ENCODE measurements around the gene GSTM1.

GRCh38 chr1:109704173-109704572, 16.6 kb downstream of the GSTM1 start:
- TF ChIP-seq POLR2AphosphoS5 (IDR thresholded peaks at IDR 0.05), result no peak
- TF ChIP-seq, protein P1, sequence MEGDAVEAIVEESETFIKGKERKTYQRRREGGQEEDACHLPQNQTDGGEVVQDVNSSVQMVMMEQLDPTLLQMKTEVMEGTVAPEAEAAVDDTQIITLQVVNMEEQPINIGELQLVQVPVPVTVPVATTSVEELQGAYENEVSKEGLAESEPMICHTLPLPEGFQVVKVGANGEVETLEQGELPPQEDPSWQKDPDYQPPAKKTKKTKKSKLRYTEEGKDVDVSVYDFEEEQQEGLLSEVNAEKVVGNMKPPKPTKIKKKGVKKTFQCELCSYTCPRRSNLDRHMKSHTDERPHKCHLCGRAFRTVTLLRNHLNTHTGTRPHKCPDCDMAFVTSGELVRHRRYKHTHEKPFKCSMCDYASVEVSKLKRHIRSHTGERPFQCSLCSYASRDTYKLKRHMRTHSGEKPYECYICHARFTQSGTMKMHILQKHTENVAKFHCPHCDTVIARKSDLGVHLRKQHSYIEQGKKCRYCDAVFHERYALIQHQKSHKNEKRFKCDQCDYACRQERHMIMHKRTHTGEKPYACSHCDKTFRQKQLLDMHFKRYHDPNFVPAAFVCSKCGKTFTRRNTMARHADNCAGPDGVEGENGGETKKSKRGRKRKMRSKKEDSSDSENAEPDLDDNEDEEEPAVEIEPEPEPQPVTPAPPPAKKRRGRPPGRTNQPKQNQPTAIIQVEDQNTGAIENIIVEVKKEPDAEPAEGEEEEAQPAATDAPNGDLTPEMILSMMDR (IDR thresholded peaks at IDR 0.05 in 8 of 11, conservative IDR thresholded peaks at IDR 0.05 in 3 of 11), result no peak
